ENCODE data around the gene SCG2. TPM values are rescaled to one million over a fixed set of nuclear protein-coding genes. Genes with fewer than 3 reads are reported as not detected.

SCG2 gene, protein sequence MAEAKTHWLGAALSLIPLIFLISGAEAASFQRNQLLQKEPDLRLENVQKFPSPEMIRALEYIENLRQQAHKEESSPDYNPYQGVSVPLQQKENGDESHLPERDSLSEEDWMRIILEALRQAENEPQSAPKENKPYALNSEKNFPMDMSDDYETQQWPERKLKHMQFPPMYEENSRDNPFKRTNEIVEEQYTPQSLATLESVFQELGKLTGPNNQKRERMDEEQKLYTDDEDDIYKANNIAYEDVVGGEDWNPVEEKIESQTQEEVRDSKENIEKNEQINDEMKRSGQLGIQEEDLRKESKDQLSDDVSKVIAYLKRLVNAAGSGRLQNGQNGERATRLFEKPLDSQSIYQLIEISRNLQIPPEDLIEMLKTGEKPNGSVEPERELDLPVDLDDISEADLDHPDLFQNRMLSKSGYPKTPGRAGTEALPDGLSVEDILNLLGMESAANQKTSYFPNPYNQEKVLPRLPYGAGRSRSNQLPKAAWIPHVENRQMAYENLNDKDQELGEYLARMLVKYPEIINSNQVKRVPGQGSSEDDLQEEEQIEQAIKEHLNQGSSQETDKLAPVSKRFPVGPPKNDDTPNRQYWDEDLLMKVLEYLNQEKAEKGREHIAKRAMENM
- total RNA-seq: 0.19 TPM
- long read RNA-seq: 0 reads

DNA sequence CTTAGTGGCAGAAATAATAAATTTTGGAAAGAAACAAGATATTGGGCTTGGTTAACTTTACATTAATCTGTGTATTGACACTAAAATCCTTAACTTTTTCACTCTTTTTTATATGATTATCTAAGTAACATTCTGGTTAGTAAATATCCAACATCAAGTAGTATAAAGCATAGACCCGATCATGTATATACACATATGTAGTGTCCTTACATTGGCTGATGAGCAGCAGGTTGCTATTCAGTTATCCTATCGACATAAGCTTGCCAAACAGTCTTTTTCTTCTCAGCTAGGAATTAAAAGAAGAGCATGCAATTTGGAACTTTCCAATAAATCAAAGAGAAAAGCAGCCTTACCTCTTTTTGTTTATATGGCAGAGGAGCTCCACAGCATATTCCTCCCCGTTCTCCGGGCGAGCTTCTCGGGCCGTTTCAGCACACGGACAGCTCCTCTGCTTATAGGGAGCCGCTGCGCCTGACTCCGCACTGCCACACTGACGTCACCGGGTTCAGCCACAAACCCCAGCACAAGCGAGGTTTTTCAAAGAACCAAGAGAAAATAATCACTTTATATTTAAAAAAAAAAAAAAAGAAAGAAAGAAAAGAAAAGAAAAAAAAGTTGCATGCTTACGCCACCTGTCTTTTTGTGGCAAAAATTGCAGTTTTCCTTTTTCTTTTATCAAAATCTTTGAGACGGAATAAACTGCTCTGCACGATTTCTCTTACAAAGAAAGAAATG lies at the start of gene SCG2:
Gene SCG2, minus strand, starts transcription at position 430 of the 735 bp plus-strand sequence. CDS start 3,079 bp downstream, outside the sequence.
- Histone ChIP-seq H3K4me1 (peaks cover 4% of the 10 kb centered on the region), H3K9me3 (replicated peaks) (no peaks in the 10 kb centered on the region), H3K27me3 (ENCODE audit: low read depth) (peaks cover 17% of the 10 kb centered on the region), H3K36me3 (no peaks in the 10 kb centered on the region), H3K4me3 (peak within 1 kb of the TSS; percentile 8), H3K27ac (replicated peaks) (no peak within 1 kb of the TSS)
- intact Hi-C loops (cut with micrococcal nuclease): no loop called here
- peak; percentile 51 for DNase-seq
- TF ChIP-seq, protein P1, sequence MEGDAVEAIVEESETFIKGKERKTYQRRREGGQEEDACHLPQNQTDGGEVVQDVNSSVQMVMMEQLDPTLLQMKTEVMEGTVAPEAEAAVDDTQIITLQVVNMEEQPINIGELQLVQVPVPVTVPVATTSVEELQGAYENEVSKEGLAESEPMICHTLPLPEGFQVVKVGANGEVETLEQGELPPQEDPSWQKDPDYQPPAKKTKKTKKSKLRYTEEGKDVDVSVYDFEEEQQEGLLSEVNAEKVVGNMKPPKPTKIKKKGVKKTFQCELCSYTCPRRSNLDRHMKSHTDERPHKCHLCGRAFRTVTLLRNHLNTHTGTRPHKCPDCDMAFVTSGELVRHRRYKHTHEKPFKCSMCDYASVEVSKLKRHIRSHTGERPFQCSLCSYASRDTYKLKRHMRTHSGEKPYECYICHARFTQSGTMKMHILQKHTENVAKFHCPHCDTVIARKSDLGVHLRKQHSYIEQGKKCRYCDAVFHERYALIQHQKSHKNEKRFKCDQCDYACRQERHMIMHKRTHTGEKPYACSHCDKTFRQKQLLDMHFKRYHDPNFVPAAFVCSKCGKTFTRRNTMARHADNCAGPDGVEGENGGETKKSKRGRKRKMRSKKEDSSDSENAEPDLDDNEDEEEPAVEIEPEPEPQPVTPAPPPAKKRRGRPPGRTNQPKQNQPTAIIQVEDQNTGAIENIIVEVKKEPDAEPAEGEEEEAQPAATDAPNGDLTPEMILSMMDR (IDR thresholded peaks at IDR 0.05; ENCODE audit: borderline replicate concordance): peak; percentile 37

DNA sequence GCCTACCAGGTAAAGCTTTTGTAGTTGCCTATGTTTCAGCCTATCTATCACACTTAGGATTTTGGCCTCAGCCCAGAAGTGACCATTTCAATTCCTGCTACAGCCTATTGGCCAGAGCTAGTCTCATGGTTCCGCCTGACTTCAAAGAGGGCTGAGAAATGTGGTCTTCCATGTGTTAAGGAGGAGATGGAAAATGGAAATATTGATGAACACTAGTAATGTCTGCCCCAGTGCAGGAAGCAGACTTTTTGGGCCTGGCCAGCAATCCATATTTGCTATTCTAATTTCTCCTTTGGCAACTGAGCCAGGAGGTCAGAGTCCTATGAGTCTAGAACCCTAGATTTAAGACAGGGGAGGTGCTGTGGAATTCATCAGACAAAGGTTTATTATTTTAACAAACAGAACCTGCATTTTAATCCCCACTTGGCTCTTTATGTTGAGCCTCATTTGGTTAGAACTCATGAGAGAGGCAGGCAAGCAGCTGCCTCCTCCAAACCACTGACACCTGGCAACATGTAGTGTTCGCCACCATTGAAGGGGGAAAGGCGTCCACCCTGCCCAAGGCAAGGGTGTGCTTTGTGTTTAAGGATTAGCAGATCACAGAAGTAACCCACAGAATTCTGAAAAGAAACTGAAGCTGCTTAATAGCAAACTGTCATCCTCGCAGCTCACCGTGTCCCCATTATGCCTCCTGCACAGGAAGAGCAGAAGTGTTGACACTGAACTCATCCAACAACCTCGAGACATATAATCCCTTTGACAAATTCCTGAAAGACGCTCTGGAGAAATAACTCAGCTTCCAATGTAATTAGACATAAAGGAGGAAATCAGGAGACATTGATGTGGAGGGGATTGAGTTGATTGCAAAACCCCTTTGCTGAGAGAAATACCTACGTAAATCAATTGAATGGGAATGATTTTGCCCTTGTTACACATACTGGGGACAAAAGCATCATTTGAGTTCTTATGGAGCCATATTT lies 47.7 kb upstream of the SCG2 start:
- Histone ChIP-seq H3K4me1 (no peaks in the 10 kb centered on the region), H3K27me3 (ENCODE audit: low read depth) (peaks cover 5% of the 10 kb centered on the region), H3K27ac (replicated peaks) (no peak overlapping the region), H3K9me3 (replicated peaks) (no peaks in the 10 kb centered on the region), H3K36me3 (no peaks in the 10 kb centered on the region), H3K4me3 (no peak overlapping the region)
- TF ChIP-seq, protein P1 (IDR thresholded peaks at IDR 0.05; ENCODE audit: borderline replicate concordance): no peak
- DNase-seq: no peak
- intact Hi-C loops (cut with micrococcal nuclease): no loop called here

DNA sequence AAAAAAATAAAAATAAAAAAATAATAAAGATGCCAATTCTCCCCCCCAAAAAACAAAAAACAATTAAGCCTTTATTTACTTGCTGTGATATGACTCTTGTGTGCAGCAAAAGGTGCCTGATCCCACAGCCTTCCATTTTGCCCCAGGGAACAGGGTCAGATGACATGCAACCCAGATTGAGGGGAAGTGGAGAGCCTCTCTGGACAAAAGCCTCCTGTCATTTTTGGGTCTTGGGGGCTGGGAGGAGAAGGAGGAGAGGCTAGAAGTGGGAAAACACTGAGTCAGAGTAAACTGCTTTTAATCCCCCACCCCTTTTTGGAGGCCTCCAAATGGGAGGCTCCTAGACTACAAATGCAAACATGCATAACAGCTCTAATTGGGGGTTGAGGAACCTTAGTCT lies 46.6 kb upstream of the SCG2 start:
- H3K27ac ChIP-seq (replicated peaks): no peak overlapping the region
- no peaks in the 10 kb centered on the region for H3K9me3 ChIP-seq (replicated peaks)
- TF ChIP-seq, protein P1 (IDR thresholded peaks at IDR 0.05; ENCODE audit: borderline replicate concordance): no peak
- intact Hi-C loops (cut with micrococcal nuclease): no loop called here
- no peak for DNase-seq
- peaks cover 4% of the 10 kb centered on the region for H3K27me3 ChIP-seq (ENCODE audit: low read depth)
- H3K36me3 ChIP-seq: no peaks in the 10 kb centered on the region
- no peaks in the 10 kb centered on the region for H3K4me1 ChIP-seq
- H3K4me3 ChIP-seq: no peak overlapping the region

GRCh38 chr2:223647258-223647952 lies 45.2 kb upstream of the SCG2 start:
- intact Hi-C loops (cut with micrococcal nuclease): no loop called here
- no peak for DNase-seq
- no peaks in the 10 kb centered on the region for H3K36me3 ChIP-seq
- no peak overlapping the region for H3K27ac ChIP-seq (replicated peaks)
- no peaks in the 10 kb centered on the region for H3K9me3 ChIP-seq (replicated peaks)
- TF ChIP-seq, protein P1 (IDR thresholded peaks at IDR 0.05; ENCODE audit: borderline replicate concordance): no peak
- H3K4me1 ChIP-seq: no peaks in the 10 kb centered on the region
- no peak overlapping the region for H3K4me3 ChIP-seq
- H3K27me3 ChIP-seq (ENCODE audit: low read depth): peaks cover 4% of the 10 kb centered on the region
